ENCODE data around the gene IL11RA.

The IL11RA gene

DNA sequence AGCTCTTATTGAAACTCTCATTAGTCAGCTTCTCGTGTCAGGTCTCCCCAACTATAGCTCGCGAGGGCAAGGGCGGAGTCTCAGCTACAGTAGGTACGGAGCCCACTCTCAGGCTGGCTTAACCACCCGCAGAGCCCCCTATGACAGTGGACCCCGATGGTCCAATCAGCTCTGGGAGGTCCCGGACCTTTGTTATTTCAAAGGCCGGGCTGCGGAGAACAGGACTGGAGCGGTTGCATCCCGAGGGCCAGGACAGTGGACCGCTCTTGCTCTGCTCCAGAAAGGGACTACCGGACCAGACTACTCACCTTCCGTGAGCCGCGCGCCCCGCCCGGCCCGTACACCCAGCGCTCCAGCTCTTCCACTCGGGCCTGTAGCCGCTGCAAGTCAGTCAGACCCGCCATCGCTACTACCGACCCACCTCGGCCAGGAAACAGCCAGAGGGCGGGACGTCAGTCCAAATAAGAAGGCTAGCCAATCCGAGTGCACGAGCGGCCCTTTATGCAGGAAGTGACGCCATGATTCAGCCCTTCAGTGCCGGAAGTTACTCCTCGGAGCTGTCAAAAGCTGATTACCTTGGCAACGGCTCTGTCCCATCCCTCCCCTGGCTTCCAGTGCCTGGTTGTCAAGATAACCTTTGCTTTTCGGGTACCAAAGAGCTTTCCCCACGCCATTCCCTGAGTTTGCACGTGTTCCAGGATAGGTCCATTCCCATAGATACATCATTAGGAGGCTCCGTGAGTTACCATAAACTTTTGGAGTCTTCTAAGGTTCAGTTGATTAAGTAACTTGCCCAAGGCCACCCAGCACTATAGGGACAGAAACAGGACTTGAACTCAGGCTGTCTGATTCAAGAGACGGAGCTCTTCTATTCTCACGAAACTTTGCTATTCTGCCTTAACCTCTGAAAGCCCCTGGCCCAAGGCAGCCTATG lies 31.7 kb upstream of the IL11RA start, which contains the start of gene DCTN3:
DCTN3 (minus strand) TSS at position 435 of the 934 bp plus-strand sequence; CDS start at position 404, 31 bp downstream.
- peak within 1 kb of the TSS; percentile 85 for H3K4me3 ChIP-seq (ENCODE audit: low read length)
- H4K20me1 ChIP-seq (ENCODE audit: control insufficient read depth, insufficient read depth, low read depth, low read length): no peaks in the 10 kb centered on the region
- TF ChIP-seq CTCF (IDR thresholded peaks at IDR 0.05; ENCODE audit: low read depth, low read length, poor library complexity, severe bottlenecking) (no peak), EZH2phosphoT487 (IDR thresholded peaks at IDR 0.05; ENCODE audit: borderline replicate concordance, low read length) (no peak)
- no peaks in the 10 kb centered on the region for H3K9me2 ChIP-seq (replicated peaks; ENCODE audit: control insufficient read depth, low read length)
- H3K9me3 ChIP-seq (ENCODE audit: control insufficient read depth, insufficient read depth, low read length): no peaks in the 10 kb centered on the region; the same call in 1 of the 2 replicates
- H3K4me2 ChIP-seq (ENCODE audit: low read length): peak within 1 kb of the TSS; percentile 81
- no peaks in the 10 kb centered on the region for H3F3A ChIP-seq (ENCODE audit: control insufficient read depth, insufficient read depth)
- peaks cover 21% of the 10 kb centered on the region for H3K27me3 ChIP-seq (ENCODE audit: control insufficient read depth, low read length)
- H3K36me3 ChIP-seq (ENCODE audit: control insufficient read depth, low read length): peaks cover 13% of the 10 kb centered on the region; the same call in 1 of the 2 replicates
- peaks cover 8% of the 10 kb centered on the region for H3K79me2 ChIP-seq (ENCODE audit: control insufficient read depth, low read length)
- peaks cover 14% of the 10 kb centered on the region for H3K4me1 ChIP-seq (ENCODE audit: control insufficient read depth, low read length)
- H3K27ac ChIP-seq (ENCODE audit: low read depth, low read length): no peak within 1 kb of the TSS

GRCh38 chr9:34623374-34624235 lies 28.4 kb upstream of the IL11RA start:
- H3F3A ChIP-seq (ENCODE audit: control insufficient read depth, insufficient read depth): no peaks in the 10 kb centered on the region
- H3K9me3 ChIP-seq (ENCODE audit: control insufficient read depth, insufficient read depth, low read length): no peaks in the 10 kb centered on the region; the same call in 1 of the 2 replicates
- no peaks in the 10 kb centered on the region for H3K36me3 ChIP-seq (ENCODE audit: control insufficient read depth, low read length)
- TF ChIP-seq EZH2phosphoT487 (IDR thresholded peaks at IDR 0.05; ENCODE audit: borderline replicate concordance, low read length) (no peak), CTCF (IDR thresholded peaks at IDR 0.05; ENCODE audit: low read depth, low read length, poor library complexity, severe bottlenecking) (no peak)
- no peak overlapping the region for H3K4me2 ChIP-seq (ENCODE audit: low read length)
- H3K4me3 ChIP-seq (ENCODE audit: low read length): no peak overlapping the region
- H3K27me3 ChIP-seq (ENCODE audit: control insufficient read depth, low read length): peaks cover 48% of the 10 kb centered on the region
- no peaks in the 10 kb centered on the region for H4K20me1 ChIP-seq (ENCODE audit: control insufficient read depth, insufficient read depth, low read depth, low read length)
- peaks cover 8% of the 10 kb centered on the region for H3K79me2 ChIP-seq (ENCODE audit: control insufficient read depth, low read length)
- no peaks in the 10 kb centered on the region for H3K9me2 ChIP-seq (replicated peaks; ENCODE audit: control insufficient read depth, low read length)
- H3K27ac ChIP-seq (ENCODE audit: low read depth, low read length): no peak overlapping the region
- H3K4me1 ChIP-seq (ENCODE audit: control insufficient read depth, low read length): peaks cover 21% of the 10 kb centered on the region

GRCh38 chr9:34624475-34625185 lies 27.4 kb upstream of the IL11RA start:
- H3K9me3 ChIP-seq (ENCODE audit: control insufficient read depth, insufficient read depth, low read length): no peaks in the 10 kb centered on the region; the same call in 1 of the 2 replicates
- H3K4me2 ChIP-seq (ENCODE audit: low read length): no peak overlapping the region
- no peak overlapping the region for H3K4me3 ChIP-seq (ENCODE audit: low read length)
- no peak for TF ChIP-seq CTCF (IDR thresholded peaks at IDR 0.05; ENCODE audit: low read depth, low read length, poor library complexity, severe bottlenecking)
- TF ChIP-seq EZH2phosphoT487 (IDR thresholded peaks at IDR 0.05; ENCODE audit: borderline replicate concordance, low read length): no peak
- no peaks in the 10 kb centered on the region for H3K9me2 ChIP-seq (replicated peaks; ENCODE audit: control insufficient read depth, low read length)
- H4K20me1 ChIP-seq (ENCODE audit: control insufficient read depth, insufficient read depth, low read depth, low read length): no peaks in the 10 kb centered on the region
- peaks cover 58% of the 10 kb centered on the region for H3K27me3 ChIP-seq (ENCODE audit: control insufficient read depth, low read length)
- peaks cover 22% of the 10 kb centered on the region for H3K4me1 ChIP-seq (ENCODE audit: control insufficient read depth, low read length)
- H3F3A ChIP-seq (ENCODE audit: control insufficient read depth, insufficient read depth): no peaks in the 10 kb centered on the region
- H3K79me2 ChIP-seq (ENCODE audit: control insufficient read depth, low read length): peaks cover 4% of the 10 kb centered on the region
- H3K36me3 ChIP-seq (ENCODE audit: control insufficient read depth, low read length): no peaks in the 10 kb centered on the region
- no peak overlapping the region for H3K27ac ChIP-seq (ENCODE audit: low read depth, low read length)

All from DOHH2 (cell line).